ENCODE results near the gene CTDP1. TPM values are rescaled to one million over a fixed set of nuclear protein-coding genes. Genes with fewer than 3 reads are reported as not detected.
"Not testable (repeated sequence)": the region's sequence is repeated elsewhere in the genome, so short reads cannot be mapped to it uniquely, and the experiment has no call there.

The CTDP1 gene
- total and polyA plus RNA-seq, 12 donors: 3.8 to 23.9 (median 15.8) TPM

DNA sequence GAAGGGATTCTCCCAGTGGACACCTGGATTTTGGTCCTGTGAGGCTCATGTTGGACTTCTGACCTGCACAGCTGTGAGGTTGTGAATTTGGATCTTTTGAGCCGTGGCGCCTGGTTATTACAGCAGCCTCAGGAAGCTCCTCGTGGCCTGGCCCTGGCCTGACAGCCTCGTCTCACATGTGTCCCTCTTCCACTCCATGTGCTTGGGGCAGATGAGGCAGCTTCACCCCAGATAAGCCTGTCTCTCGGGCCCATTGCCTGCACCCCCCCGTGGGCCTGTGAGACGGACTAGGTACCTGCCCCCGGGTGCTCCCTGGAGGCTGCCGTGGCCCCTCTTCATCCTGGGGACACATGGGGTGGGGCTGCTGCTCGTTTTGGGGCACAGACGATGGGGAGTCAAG is 51.2 kb downstream of the CTDP1 start:
- WGBS, 4 donors: 95 to 100% (median 97%) methylated on average over 1 to 11 of the region's 11 CpGs
- peaks cover 0 to 12% of the 10 kb centered on the region in 2 donors for H3K36me3 ChIP-seq (replicated peaks in 1 of 2)

DNA sequence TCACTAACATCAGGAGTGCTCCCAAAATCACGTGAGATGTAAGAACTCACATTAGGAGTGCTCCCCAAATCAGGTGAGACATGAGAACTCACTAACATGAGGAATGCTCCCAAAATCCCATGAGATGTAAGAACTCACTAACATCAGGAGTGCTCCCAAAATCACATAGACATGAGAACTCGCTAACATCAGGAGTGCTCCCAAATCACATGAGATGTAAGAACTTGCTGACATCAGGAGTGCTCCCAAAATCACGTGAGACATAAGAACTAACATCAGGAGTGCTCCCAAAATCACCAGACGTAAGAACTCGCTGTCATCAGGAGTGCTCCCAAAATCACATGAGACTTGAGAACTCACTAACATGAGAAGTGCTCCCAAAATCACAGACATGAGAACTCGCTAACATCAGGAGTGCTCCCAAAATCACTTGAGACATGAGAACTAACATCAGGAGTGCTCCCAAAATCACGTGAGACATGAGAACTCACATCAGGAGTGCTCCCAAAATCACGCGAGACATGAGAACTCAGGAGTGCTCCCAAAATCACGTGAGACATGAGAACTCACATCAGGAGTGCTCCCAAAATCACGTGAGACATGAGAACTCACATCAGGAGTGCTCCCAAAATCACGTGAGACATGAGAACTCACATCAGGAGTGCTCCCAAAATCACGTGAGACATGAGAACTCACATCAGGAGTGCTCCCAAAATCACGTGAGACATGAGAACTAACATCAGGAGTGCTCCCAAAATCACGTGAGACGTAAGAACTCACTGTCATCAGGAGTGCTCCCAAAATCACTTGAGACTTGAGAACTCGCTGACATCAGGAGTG is 52.5 kb downstream of the CTDP1 start:
- H3K27ac ChIP-seq; intact Hi-C loops (cut with DNase I); H3K27me3 ChIP-seq; DNase-seq; H3K4me1 ChIP-seq (replicated peaks in 1 of 2); H3K4me3 ChIP-seq: not testable (repeated sequence)
- Histone ChIP-seq H3K36me3 (replicated peaks in 1 of 2) (peaks cover 0 to 19% of the 10 kb centered on the region in 2 donors), H3K9me3 (replicated peaks in 1 of 3) (peaks cover 0 to 22% (median 3%) of the 10 kb centered on the region in 3 donors)
- 85 to 98% (median 95%) methylated on average over 10 to 17 of the region's 17 CpGs for WGBS, 4 donors

More for the DNA sequence above, 51.2 kb downstream of the CTDP1 start:
- Histone ChIP-seq H3K27me3 (no peaks in the 10 kb centered on the region), H3K9me3 (replicated peaks in 1 of 3) (peaks cover 0 to 22% (median 3%) of the 10 kb centered on the region in 3 donors), H3K27ac (no peak overlapping the region), H3K4me3 (no peak overlapping the region), H3K4me1 (replicated peaks in 1 of 2) (no peaks in the 10 kb centered on the region)
- DNase-seq: no peak
- intact Hi-C loops (cut with DNase I): no loop called here
- TF ChIP-seq POLR2A (IDR thresholded peaks at IDR 0.05): no peak
- TF ChIP-seq, protein P1, sequence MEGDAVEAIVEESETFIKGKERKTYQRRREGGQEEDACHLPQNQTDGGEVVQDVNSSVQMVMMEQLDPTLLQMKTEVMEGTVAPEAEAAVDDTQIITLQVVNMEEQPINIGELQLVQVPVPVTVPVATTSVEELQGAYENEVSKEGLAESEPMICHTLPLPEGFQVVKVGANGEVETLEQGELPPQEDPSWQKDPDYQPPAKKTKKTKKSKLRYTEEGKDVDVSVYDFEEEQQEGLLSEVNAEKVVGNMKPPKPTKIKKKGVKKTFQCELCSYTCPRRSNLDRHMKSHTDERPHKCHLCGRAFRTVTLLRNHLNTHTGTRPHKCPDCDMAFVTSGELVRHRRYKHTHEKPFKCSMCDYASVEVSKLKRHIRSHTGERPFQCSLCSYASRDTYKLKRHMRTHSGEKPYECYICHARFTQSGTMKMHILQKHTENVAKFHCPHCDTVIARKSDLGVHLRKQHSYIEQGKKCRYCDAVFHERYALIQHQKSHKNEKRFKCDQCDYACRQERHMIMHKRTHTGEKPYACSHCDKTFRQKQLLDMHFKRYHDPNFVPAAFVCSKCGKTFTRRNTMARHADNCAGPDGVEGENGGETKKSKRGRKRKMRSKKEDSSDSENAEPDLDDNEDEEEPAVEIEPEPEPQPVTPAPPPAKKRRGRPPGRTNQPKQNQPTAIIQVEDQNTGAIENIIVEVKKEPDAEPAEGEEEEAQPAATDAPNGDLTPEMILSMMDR (IDR thresholded peaks at IDR 0.05): no peak

DNA sequence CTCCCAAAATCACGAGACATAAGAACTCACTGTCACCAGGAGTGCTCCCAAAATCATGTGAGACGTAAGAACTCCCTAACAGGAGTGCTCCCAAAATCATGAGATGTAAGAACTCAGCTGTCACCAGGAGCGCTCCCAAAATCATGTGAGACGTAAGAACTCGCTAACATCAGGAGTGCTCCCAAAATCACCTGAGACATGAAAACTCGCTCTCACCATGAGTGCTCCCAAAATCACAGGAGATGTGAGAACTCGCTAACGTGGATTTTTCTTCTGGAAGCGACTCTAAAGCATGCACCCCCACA is 53.1 kb downstream of the CTDP1 start:
- no peak overlapping the region for H3K27ac ChIP-seq
- peaks cover 0 to 22% (median 3%) of the 10 kb centered on the region in 3 donors for H3K9me3 ChIP-seq (replicated peaks in 1 of 3)
- peaks cover 0 to 20% of the 10 kb centered on the region in 2 donors for H3K36me3 ChIP-seq (replicated peaks in 1 of 2)
- WGBS, 4 donors: 93 to 98% (median 98%) methylated on average over 9 of the region's 9 CpGs
- no peaks in the 10 kb centered on the region for H3K27me3 ChIP-seq
- TF ChIP-seq POLR2A (IDR thresholded peaks at IDR 0.05): no peak
- TF ChIP-seq, protein P1 (IDR thresholded peaks at IDR 0.05): no peak
- intact Hi-C loops (cut with DNase I): no loop called here
- no peak for DNase-seq
- no peaks in the 10 kb centered on the region for H3K4me1 ChIP-seq (replicated peaks in 1 of 2)
- no peak overlapping the region for H3K4me3 ChIP-seq

DNA sequence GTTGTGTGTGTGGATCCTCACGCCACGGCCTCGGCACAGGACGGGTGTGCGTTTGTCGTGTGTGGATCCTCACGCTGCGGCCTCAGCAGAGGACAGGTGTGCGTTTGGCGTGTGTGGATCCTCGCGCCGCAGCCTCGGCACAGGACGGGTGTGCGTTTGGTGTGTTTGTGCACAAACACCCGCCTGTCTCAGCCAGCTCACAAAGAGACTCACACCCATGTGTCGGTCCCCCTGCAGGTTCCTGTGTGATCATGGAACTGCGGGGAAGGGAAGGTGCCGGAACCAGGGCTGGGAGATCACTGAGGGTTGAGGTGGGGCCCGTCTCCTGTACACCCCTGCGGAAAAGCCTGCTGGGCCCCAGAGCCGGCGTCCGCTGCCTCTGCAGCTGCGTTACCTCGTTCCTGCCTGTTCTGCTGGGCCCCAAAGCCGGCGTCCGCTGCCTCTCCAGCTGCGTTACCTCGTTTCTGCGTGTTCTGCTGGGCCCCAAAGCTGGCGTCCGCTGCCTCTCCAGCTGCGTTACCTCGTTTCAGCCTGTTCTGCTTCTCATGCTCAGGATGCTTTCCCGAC is 53.6 kb downstream of the CTDP1 start:
- no peaks in the 10 kb centered on the region for H3K4me1 ChIP-seq (replicated peaks in 1 of 2)
- peaks cover 0 to 20% of the 10 kb centered on the region in 2 donors for H3K36me3 ChIP-seq (replicated peaks in 1 of 2)
- no peak overlapping the region for H3K27ac ChIP-seq
- no peaks in the 10 kb centered on the region for H3K27me3 ChIP-seq
- intact Hi-C loops (cut with DNase I): no loop called here
- TF ChIP-seq POLR2A (IDR thresholded peaks at IDR 0.05): no peak
- TF ChIP-seq, protein P1 (IDR thresholded peaks at IDR 0.05): no peak
- no peak for DNase-seq
- 95 to 97% (median 97%) methylated on average over 29 to 38 of the region's 38 CpGs for WGBS, 4 donors
- H3K4me3 ChIP-seq: no peak overlapping the region
- H3K9me3 ChIP-seq (replicated peaks in 1 of 3): peaks cover 0 to 22% (median 3%) of the 10 kb centered on the region in 3 donors

Data from adrenal gland (tissue), 12 donors.